HEK293T (cell line): ENCODE data around the gene RBKS.

Source experiments
- BHLHE40 ChIP-seq: fragments of 450-650 bp; IDR thresholded peaks from 2 replicates; pipeline ENCODE4 v1.6.1; 2016; ENCODE audit warnings: mild to moderate bottlenecking, moderate library complexity, borderline replicate concordance
- ELF4 ChIP-seq: fragments of 450-650 bp; IDR thresholded peaks from 2 replicates; pipeline ENCODE4 v1.6.1; 2017; ENCODE audit warnings: antibody characterized with exemption
- FOXM1 ChIP-seq: fragments of 450-650 bp; IDR thresholded peaks from 2 replicates; pipeline ENCODE4 v1.6.1; 2017; ENCODE audit warnings: mild to moderate bottlenecking, borderline replicate concordance
- HDGF ChIP-seq: fragments of 450-650 bp; IDR thresholded peaks from 2 replicates; pipeline ENCODE4 v1.6.1; 2017; ENCODE audit warnings: antibody characterized with exemption, borderline replicate concordance
- LEF1 ChIP-seq: fragments of 450-650 bp; IDR thresholded peaks from 2 replicates; pipeline ENCODE4 v1.6.1; 2017; ENCODE audit warnings: mild to moderate bottlenecking, borderline replicate concordance
- SP1 ChIP-seq: fragments of 450-650 bp; IDR thresholded peaks from 2 replicates; pipeline ENCODE4 v1.6.1; 2017
- SUZ12 ChIP-seq: fragments of 450-650 bp; IDR thresholded peaks from 2 replicates; pipeline ENCODE4 v1.6.1; 2016; ENCODE audit warnings: mild to moderate bottlenecking
- ZNF384 ChIP-seq: fragments of 450-650 bp; IDR thresholded peaks from 2 replicates; pipeline ENCODE4 v1.6.1; 2016

DNA sequence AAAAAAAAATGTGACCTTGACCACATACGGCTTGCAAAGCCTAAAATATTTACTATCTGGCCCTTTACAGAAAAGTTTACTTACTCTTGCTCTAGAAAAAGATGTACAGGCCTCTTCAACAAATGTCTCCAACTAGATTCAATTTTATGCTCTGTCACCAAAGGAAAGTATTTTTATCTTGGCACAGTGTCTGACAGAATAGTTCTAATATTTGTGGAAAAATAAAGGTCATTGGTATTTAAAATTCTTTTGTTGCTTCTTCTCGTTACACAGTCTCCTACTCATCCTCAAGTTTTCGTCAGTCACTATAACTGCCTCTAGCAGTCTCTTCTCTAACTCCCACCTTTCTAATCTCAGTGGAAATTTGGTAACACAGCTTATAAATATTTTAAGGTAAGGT lies 1.4 kb downstream of the RBKS start:
- no peak for TF ChIP-seq SP1
- no peak for TF ChIP-seq FOXM1
- no peak for TF ChIP-seq HDGF
- no peak for TF ChIP-seq ZNF384
- TF ChIP-seq BHLHE40, result no peak
- no peak for TF ChIP-seq SUZ12
- TF ChIP-seq LEF1, result no peak
- TF ChIP-seq ELF4, result no peak
